GM12878 (cell line): Measurements from ENCODE around the gene COQ9. TPM values are rescaled to one million over a fixed set of nuclear protein-coding genes. Genes with fewer than 3 reads are reported as not detected.

ENCODE experiments used
- CBFB ChIP-seq: IDR thresholded peaks from 2 replicates; pipeline ENCODE4 v1.6.1; 2016; ENCODE audit warnings: antibody characterized with exemption, low read depth
- CHD1 ChIP-seq: IDR thresholded peaks from 2 replicates; pipeline ENCODE4 v1.6.1; 2012; ENCODE audit warnings: low read depth, low read length, improper control_type of control experiment
- KDM1A ChIP-seq: fragments of 200-600 bp; sonication (generic); IDR thresholded peaks from 2 replicates; pipeline ENCODE4 v1.6.1; 2016; ENCODE audit warnings: borderline replicate concordance
- KLF5 ChIP-seq: fragments of 450-650 bp; IDR thresholded peaks from 2 replicates; pipeline ENCODE4 v1.6.1; 2014; ENCODE audit warnings: mild to moderate bottlenecking; ENCODE audit not compliant: partially characterized antibody
- LARP7 ChIP-seq: fragments of 450-650 bp; IDR thresholded peaks from 2 replicates; pipeline ENCODE4 v1.6.1; 2017; ENCODE audit warnings: mild to moderate bottlenecking
- NFXL1 ChIP-seq: fragments of 450-650 bp; IDR thresholded peaks from 2 replicates; pipeline ENCODE4 v1.6.1; 2017; ENCODE audit warnings: antibody characterized with exemption, mild to moderate bottlenecking, borderline replicate concordance
- RAD21 ChIP-seq: IDR thresholded peaks from 2 replicates; pipeline ENCODE4 v1.6.1; 2011; ENCODE audit warnings: mild to moderate bottlenecking, low read depth, low read length, moderate library complexity; ENCODE audit not compliant: insufficient read depth
- RUNX3 ChIP-seq: IDR thresholded peaks from 2 replicates; pipeline ENCODE4 v1.6.1; 2012; ENCODE audit warnings: low read length, inconsistent platforms
- USF2 ChIP-seq: IDR thresholded peaks from 2 replicates; pipeline ENCODE4 v1.6.1; 2011; ENCODE audit warnings: low read depth, low read length, improper control_type of control experiment, borderline replicate concordance
- polyA plus RNA-seq, 11 experiments: library from polyadenylated mRNA; depleted of rRNA in 4 of 11; unstranded in 6 of 11; stranded (reverse) in 5 of 11; fragments of >200 nt; fragmentation: Nextera tagmentation in 4 of 11; fragmentation: Illumina TruSeq in 1 of 11; extraction: Ambion mirVana in 4 of 11; extraction: Trizol in 1 of 11; gene quantifications; 1 replicate in 1 of 11; 2 replicates in 10 of 11; pipeline versions ENCODE4 v1.2.1 to v1.2.3, GENCODE V29; 2011 to 2016; ENCODE audit warnings: inconsistent platforms in 2 of 11, missing spikeins in 2 of 11, low read depth in 1 of 11
- total RNA-seq, 4 experiments: library from RNA; depleted of rRNA in 3 of 4; stranded (reverse); fragments of >200 nt in 3 of 4; fragmentation: Illumina TruSeq in 1 of 4; extraction: Trizol in 1 of 4; gene quantifications; 2 replicates each; pipeline versions ENCODE4 v1.2.1 to v1.2.3, GENCODE V29; 2013 to 2021
- TF ChIP-seq, protein P1 (sequence below): fragments of 450-650 bp; IDR thresholded peaks from 2 replicates; pipeline ENCODE4 v1.6.1; 2017; ENCODE audit warnings: antibody characterized with exemption, mild to moderate bottlenecking, moderate library complexity

Gene COQ9
- total and polyA plus RNA-seq, 10 of the 15 experiments (the other 5 are each of a cell fraction or from before 2014, with no cell fraction given), result 24.1 to 79.7 (median 50.1) TPM

DNA sequence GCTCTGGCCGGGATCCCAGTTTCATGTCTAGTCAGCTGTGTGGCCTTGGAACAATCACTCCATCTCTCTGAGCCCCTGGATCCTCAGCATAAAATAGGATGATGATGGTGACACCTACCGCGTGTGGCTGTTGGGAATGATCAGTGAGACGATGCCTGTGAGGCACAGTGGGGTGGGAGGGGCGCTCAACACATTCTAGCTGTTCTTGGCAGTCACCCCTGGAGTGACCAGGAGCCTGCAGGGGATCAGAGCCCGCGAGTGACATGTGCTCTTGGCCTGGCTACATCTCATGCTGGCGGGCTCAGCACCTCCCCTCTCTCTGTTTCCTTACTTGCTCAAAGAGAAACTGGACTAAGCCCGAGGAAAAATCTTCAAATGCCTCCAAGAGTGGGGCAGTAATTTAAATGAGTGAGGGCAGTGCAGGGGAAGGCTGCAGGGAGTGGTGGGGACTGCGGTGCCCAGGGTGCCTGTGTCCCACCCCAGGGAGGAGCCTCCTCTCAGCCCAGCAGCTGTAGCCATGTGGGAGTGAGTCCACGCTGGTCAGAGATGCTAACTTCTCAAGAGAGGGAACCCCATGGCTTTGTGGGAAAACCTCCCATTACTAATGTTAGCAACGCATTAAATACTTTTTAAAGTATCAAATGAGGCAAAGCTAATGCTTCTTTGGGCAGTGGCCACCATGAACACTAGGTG lies 62.1 kb downstream of the COQ9 start (continued):
- TF ChIP-seq, protein P1, sequence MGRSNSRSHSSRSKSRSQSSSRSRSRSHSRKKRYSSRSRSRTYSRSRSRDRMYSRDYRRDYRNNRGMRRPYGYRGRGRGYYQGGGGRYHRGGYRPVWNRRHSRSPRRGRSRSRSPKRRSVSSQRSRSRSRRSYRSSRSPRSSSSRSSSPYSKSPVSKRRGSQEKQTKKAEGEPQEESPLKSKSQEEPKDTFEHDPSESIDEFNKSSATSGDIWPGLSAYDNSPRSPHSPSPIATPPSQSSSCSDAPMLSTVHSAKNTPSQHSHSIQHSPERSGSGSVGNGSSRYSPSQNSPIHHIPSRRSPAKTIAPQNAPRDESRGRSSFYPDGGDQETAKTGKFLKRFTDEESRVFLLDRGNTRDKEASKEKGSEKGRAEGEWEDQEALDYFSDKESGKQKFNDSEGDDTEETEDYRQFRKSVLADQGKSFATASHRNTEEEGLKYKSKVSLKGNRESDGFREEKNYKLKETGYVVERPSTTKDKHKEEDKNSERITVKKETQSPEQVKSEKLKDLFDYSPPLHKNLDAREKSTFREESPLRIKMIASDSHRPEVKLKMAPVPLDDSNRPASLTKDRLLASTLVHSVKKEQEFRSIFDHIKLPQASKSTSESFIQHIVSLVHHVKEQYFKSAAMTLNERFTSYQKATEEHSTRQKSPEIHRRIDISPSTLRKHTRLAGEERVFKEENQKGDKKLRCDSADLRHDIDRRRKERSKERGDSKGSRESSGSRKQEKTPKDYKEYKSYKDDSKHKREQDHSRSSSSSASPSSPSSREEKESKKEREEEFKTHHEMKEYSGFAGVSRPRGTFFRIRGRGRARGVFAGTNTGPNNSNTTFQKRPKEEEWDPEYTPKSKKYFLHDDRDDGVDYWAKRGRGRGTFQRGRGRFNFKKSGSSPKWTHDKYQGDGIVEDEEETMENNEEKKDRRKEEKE, result no peak
- TF ChIP-seq USF2 (no peak), NFXL1 (no peak), CBFB (no peak), RAD21 (no peak), CHD1 (no peak), KDM1A (no peak), KLF5 (no peak), RUNX3 (no peak), LARP7 (no peak)
